Activated CD8-positive, alpha-beta memory T cell treated with anti-CD3 and anti-CD28 coated beads for 36 hours (primary cell): ENCODE results near the gene NOS1AP. TPM values are rescaled to one million over a fixed set of nuclear protein-coding genes. Genes with fewer than 3 reads are reported as not detected.

Experiments
- CTCF ChIA-PET: fragments of 350-600 bp; sonication (Branson Sonifier 250); formaldehyde crosslinking; loops from one replicate; lab custom pipeline; 2021; ENCODE audit warnings: antibody characterized with exemption; lab: Charles Lee
- POLR2A ChIA-PET: fragments of 350-600 bp; sonication (Branson Sonifier 250); formaldehyde crosslinking; loops from one replicate; lab custom pipeline; 2021; ENCODE audit warnings: antibody characterized with exemption; lab: Charles Lee
- total RNA-seq, 2 experiments: library from RNA; stranded (reverse); gene quantifications; one replicate each; pipeline ENCODE4 v1.2.3, GENCODE V29; 2021

NOS1AP gene
- total RNA-seq, 2 experiments from 2014 or later: 0.04 to 0.13 TPM

DNA sequence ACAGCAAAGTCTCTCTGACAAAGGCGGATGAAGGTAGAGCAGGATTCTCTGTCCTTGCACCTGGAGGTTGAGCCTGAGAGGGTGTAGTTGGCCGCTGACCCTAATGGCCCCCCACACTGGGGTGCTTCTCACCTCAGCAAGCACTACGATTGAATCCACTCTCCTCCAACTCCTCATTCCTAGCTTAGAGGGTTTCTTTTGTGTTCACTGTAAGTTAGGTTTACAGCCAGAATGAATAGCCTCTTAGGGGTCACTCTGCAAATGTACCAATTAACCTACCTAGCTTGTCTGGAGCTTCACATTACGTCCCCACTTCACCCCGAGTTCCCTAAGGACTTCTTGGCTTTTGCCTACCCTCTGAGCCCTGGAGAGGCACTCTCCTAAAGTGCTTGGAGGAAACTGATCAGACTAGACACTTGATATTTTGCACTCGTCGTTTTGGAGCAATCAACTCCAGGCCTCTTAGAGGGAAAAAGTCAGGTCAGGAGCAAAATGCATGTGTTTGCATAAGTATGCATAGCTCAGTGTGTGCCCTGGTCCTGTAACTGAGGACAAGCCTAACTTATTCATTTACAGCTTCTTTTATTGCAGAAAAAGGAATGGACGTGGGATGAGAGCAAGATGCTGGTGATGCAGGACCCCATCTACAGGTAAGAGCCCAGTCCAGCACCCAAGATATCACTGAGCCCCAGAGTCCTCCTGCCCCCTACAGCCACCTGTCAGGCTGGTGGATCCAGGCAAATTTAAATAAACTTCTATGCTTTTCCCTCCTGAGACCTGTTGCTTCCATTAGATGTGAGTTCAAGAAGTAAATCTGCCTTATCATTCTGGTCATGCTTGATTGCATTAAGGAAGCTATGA is 230.8 kb downstream of the NOS1AP start:
- POLR2A ChIA-PET: no interaction called here
- CTCF ChIA-PET: no interaction called here

DNA sequence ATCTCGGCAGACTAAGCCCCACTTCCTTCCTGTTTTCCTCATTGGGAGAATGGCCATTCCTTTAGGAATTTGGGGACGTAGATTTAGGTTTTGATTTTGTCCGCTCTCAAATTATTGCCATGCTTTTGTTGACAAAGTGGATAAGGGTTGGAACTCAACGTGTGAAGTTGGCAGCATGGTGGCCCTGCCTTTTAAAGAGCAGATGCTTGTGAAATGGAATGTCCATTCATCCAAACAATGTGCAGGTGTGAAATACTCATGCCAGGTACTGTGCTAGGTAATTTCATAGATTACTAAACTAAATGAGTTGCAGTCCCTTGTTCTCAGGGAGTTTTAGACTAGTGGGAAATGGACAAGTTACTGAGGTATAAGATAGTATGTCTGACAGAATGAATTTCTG is 232.2 kb downstream of the NOS1AP start:
- CTCF ChIA-PET: no interaction called here

GRCh38 chr1:162302306-162303003 is 233.0 kb downstream of the NOS1AP start:
- CTCF ChIA-PET: no interaction called here

More for the DNA sequence above, 232.2 kb downstream of the NOS1AP start:
- POLR2A ChIA-PET: no interaction called here

GRCh38 chr1:162303004-162303344 is 233.5 kb downstream of the NOS1AP start:
- CTCF ChIA-PET: no interaction called here

More at GRCh38 chr1:162302306-162303003, 233.0 kb downstream of the NOS1AP start:
- POLR2A ChIA-PET: no interaction called here

GRCh38 chr1:162304736-162305135 is 235.2 kb downstream of the NOS1AP start:
- ChIA-PET CTCF (no interaction called here), POLR2A (no interaction called here)

More at GRCh38 chr1:162303004-162303344, 233.5 kb downstream of the NOS1AP start:
- POLR2A ChIA-PET: no interaction called here

GRCh38 chr1:162305969-162306368 is 236.5 kb downstream of the NOS1AP start:
- CTCF ChIA-PET: no interaction called here
- POLR2A ChIA-PET: no interaction called here

DNA sequence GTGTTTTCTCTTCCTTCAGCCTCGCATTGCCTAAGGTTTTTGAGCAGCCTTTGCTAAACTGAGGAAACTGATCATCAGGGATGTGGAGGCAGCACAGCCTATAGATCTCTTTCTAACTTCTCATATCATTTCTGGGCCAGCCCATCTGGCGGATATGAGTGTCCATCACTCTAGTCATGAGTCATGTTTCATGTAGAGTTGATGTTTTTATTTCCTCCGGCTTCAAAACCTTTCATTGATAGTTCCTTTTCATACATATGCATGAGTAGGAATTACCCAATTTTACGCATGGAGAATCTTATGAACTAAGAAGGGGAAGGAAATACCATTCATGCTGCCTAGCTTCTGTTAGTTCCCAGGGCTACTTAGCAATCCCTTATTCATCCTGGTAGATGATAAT is 240.8 kb downstream of the NOS1AP start:
- CTCF ChIA-PET: no interaction called here
- POLR2A ChIA-PET: no interaction called here

DNA sequence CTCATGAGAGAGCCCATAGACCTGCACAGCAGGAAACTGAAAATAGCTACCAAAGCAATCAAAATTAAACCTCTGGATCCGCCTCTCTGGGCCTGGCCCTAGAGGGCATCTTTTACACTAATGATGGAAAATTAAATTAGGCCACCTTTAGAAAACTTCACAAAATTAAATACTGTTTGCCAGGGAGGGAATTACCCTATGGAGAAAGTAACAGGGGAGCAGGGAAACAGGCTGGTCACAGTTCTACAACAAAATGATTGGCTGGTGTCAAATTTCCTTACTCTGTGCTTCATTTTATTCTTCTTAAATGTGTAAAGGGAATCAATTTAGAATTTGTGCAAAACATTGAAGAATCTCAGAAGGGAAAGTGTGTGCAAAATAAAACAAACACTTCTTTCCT is 244.7 kb downstream of the NOS1AP start:
- ChIA-PET POLR2A (no interaction called here), CTCF (no interaction called here)

DNA sequence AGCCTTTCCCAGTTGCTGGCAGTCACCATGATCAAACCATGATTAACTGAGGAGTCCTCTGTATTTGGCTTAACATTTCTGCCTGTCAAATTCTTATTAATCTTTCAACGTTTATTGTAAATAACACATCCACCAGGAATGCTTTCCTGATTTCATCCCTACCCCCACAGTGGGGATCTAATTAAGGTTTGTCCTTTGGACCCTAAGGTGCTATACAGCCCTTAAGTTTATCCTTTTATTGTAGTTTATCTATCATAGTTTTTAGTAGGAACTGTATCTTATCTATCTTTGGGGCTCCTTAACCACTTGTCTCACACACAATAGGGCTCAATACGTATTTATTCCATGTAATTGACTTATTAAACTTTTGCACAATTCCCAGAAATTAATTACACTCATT is 246.2 kb downstream of the NOS1AP start:
- ChIA-PET CTCF (no interaction called here), POLR2A (no interaction called here)

- POLR2A ChIA-PET: no interaction called here
- CTCF ChIA-PET: no interaction called here
These were observed 246.7 kb downstream of the NOS1AP start for GRCh38 chr1:162316187-162316586.

DNA sequence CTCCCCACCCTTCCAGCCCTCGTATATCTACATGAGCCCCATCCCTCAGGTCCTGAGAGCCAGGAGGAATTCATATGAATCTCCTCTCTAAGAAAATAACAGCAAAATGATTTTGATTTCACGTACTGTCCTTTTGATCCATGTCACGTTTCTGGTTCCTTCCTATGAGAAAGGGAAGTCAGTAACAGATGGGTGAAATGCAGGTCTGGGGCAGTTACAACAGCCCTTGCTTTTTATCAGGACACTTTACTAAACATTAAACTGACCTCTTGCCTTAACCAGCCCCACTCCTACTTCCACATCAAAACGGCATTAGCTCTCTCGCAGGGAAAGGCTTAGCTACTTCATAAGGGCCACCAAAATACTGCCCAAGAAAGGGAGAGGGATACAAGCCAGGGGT is 248.1 kb downstream of the NOS1AP start:
- ChIA-PET CTCF (interaction anchor here (0.8 kb wide), 1 partner anchor 33 kb away, joined by 3 read pairs; no protein-coding TSS in a partner anchor), POLR2A (no interaction called here)

GRCh38 chr1:162319493-162320175 is 250.1 kb downstream of the NOS1AP start:
- ChIA-PET POLR2A (no interaction called here), CTCF (no interaction called here)

DNA sequence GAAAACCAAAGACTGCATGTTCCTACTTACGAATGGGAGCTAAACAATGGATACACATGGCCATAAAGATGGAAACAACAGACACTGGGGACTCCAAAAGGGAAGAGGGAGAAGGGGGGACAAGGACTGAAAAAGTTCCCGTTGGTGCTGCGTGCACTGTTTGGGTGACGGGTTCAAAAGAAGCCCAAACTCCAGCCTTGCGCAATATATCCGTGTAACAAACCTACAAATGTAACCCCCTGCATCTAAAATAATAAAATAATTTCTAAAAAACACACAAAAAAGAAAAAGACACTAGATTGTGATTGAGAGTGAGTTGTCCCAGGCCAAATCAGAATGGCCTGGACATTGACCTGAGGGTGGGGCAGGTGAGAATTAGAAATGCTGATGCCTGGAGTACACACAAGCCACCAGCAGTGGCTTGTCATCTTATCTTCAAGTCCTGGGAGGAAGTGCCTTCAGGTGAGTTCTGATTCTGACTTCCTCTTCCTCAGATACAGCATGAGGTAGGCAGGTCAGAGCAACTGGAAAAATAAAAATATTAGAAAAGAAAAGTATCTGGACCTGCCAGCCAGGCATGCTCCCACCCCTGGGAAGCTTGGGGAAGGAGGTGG is 252.4 kb downstream of the NOS1AP start:
- ChIA-PET POLR2A (no interaction called here), CTCF (no interaction called here)

- POLR2A ChIA-PET: no interaction called here
- CTCF ChIA-PET: no interaction called here
These were observed 253.5 kb downstream of the NOS1AP start for GRCh38 chr1:162323023-162323422.

DNA sequence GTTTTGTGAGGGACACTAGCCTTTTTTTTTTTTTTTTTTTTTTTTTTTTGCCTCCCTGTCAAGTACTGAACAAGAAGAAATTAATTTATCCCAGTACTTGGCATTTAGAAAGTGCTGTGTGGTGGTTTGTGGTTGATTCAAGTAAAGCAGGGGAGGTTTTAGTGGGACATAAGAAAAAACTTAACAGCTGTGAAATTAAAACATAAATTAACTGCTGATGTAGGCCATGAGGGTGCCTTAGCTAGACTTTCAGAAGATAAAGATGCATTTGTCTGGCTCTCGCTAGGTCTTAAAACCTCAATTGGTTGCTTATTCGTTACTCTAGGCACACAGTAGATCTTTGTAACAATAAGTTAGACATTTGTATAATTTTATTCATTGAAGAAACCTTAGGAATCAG is 254.9 kb downstream of the NOS1AP start:
- POLR2A ChIA-PET: no interaction called here

DNA sequence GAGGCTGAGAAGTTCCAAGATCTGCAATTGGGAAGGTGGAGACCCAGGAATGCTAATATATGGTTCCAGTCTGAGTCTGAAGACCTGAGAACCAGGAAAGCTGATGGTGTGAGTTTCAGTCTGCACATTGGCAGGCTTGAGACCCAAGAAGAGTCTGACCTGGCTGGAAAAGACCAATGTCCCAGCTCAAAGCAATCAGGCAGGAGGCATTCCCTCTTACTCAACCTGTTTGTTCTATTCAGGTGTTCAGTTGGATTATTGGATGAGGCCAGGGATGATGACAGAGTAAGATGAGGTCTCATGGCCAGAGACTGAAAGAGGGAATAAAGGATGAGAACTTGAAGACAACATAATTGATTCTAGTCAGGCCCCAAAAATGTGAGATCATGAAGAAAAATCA is 257.1 kb downstream of the NOS1AP start:
- ChIA-PET CTCF (no interaction called here), POLR2A (no interaction called here)

More for the DNA sequence above, 254.9 kb downstream of the NOS1AP start:
- CTCF ChIA-PET: no interaction called here

DNA sequence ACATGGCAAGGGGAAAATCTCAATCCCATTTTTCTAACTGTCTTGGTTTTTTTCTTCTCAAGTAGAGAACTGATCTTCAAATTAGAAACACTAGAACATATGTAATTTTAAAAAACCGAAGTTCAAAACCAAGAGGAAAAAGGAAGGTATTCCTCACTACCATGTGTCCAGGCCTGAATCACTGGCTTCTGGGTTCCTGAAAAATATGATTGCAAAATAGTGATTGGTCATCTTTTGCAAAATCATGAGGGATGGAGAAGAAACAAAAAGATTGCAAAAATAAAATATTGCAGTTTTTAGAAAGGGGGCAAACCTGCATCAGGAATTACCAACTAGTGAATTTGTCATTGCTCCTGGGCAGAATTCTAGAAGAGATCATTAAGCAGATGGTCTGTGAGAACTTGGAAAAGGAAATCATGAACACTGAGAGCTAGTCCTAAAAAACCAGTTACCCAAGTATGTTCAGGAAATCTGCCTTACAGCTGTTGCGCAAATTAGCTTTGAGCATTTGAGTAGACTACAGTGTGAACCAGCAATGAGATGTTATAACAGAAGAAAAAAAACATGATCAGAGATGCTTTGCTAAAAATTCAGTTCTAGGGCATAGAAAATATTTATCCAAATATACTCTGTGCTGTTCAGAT is 257.8 kb downstream of the NOS1AP start:
- ChIA-PET CTCF (no interaction called here), POLR2A (no interaction called here)

GRCh38 chr1:162327788-162328165 is 258.3 kb downstream of the NOS1AP start:
- ChIA-PET POLR2A (no interaction called here), CTCF (no interaction called here)

GRCh38 chr1:162328512-162328911 is 259.0 kb downstream of the NOS1AP start:
- CTCF ChIA-PET: no interaction called here
- POLR2A ChIA-PET: no interaction called here
